ENCODE results near the gene PRKCE.

GRCh38 chr2:45965871-45966498 lies 314.5 kb downstream of the PRKCE start:
- TF ChIP-seq, protein P1, sequence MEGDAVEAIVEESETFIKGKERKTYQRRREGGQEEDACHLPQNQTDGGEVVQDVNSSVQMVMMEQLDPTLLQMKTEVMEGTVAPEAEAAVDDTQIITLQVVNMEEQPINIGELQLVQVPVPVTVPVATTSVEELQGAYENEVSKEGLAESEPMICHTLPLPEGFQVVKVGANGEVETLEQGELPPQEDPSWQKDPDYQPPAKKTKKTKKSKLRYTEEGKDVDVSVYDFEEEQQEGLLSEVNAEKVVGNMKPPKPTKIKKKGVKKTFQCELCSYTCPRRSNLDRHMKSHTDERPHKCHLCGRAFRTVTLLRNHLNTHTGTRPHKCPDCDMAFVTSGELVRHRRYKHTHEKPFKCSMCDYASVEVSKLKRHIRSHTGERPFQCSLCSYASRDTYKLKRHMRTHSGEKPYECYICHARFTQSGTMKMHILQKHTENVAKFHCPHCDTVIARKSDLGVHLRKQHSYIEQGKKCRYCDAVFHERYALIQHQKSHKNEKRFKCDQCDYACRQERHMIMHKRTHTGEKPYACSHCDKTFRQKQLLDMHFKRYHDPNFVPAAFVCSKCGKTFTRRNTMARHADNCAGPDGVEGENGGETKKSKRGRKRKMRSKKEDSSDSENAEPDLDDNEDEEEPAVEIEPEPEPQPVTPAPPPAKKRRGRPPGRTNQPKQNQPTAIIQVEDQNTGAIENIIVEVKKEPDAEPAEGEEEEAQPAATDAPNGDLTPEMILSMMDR (IDR thresholded peaks at IDR 0.05), result no peak
- TF ChIP-seq EZH2 (IDR thresholded peaks at IDR 0.05; ENCODE audit: borderline replicate concordance, insufficient read depth, low read depth, low read length, poor library complexity, severe bottlenecking), result no peak
